Mammary epithelial cell (primary cell): ENCODE results near the gene CNPPD1.

ENCODE experiments used
- CTCF ChIP-seq, 2 donors: IDR thresholded peaks in 1 of 2; conservative IDR thresholded peaks in 1 of 2; 2 replicates each; pipeline ENCODE4 v1.5.1; 2011 to 2012; ENCODE audit warnings: inconsistent platforms in 2 of 2, low read length in 2 of 2, mild to moderate bottlenecking in 2 of 2, control low read depth in 1 of 2, low read depth in 1 of 2; ENCODE audit not compliant: insufficient read depth in 1 of 2; ENCODE audit errors: extremely low read depth in 1 of 2
- EZH2 ChIP-seq: IDR thresholded peaks from 2 replicates; pipeline ENCODE4 v1.6.1; 2012; ENCODE audit warnings: low read length, inconsistent platforms, borderline replicate concordance

GRCh38 chr2:219178377-219179175 is 1.9 kb upstream of the CNPPD1 start:
- no peak for TF ChIP-seq CTCF (conservative IDR thresholded peaks at IDR 0.05 in 1 of 2, IDR thresholded peaks at IDR 0.05 in 1 of 2; ENCODE audit: extremely low read depth in 1 of 2, insufficient read depth in 1 of 2, low read depth in 1 of 2, low read length in 2 of 2)
- no peak for TF ChIP-seq EZH2
